ELF-1 (cell line): ENCODE data around the gene ENOX1.
A peak's percentile ranks its signal among the peaks of the same experiment; 100 is the strongest.

Experiments used
- DNase-seq: peaks from one replicate; pipeline ENCODE4 v3.0.0-alpha.2; 2016; ENCODE audit warnings: low read depth, low spot score

Gene ENOX1

DNA sequence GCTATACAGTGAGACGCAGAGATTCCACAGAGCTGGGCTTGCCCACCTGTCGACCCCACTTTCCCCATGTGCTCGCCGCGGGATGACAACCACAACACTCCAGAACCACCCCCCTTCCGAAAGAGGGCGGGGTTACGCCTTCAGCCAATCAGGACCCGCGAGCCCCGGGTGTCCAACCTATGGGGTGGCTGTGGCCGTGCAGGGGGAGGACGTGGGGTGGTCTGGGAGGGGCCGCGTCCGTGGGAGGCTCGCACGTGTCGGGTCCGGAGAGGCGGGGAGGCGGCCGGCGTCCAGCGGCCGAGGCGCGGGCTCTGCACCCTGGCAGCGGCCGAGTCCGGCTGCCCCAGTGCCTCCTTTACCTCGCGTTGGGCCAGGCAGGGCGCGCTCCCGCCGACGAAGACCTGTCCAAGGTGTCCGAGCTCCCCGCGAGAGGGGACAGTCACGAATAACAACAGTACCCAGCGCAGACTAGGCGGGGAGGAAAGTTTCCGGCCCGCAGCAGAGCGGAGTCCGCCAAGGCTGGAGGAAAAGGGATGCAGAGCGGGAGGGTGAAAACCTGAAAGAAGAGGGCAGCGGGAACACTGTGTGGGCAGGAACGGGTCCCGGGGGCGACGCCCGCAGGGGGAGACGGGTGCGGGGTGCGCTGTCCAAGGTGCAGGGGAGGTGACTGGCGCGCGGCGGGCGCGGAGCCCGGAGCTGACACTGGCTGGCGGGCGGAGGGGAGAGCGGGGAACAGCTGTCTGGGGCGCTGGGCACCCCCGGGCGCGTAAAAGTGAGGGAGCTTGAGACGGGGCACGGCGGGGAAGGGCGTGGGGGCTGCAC lies 911 bp downstream of the ENOX1 start:
- peak; percentile 76 for DNase-seq

- no peak for DNase-seq
Measured at GRCh38 chr13:43785261-43785649, 1.5 kb downstream of the ENOX1 start.

- no peak for DNase-seq
Measured at GRCh38 chr13:43784496-43784895, 2.3 kb downstream of the ENOX1 start.

GRCh38 chr13:43783820-43784219 lies 3.0 kb downstream of the ENOX1 start:
- DNase-seq, result no peak

DNA sequence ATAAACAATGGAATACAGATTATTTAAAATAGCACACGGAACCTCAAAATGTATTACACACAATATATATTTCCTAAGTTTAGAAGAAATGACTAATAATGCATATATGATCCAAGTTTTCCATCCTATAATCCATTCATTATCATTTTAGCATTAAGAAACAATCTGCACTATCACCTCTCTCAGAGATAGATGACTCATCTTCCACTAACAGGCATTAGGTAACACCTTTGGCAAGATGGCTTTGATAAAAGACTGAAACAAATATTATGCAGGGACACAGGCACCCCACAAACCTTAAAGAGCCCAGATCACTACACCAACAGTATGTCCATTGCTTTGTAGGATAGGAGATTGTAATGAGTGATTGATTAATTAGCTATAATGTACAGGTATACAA lies 4.1 kb downstream of the ENOX1 start:
- no peak for DNase-seq

DNA sequence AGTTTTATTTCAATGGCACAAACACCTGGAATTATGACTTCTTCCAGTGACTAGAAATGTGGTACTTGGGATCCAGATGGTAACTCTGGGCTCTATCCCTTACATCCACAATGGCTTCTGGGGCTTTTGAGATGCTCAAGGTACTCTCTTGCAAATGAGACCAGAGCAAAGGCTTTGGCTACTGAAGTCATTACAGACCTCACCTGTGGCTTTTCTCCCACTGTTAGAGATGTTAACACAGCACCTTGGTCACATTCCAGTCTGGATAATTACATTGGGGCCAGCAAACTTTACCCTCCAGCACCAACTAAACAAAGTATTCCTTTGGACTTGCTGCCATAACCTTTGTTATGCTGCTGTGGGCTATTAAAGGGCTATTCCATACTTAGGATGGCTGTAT lies 6.1 kb downstream of the ENOX1 start:
- DNase-seq, result peak; percentile 42

- no peak for DNase-seq
Measured at GRCh38 chr13:43776501-43777079, 10.2 kb downstream of the ENOX1 start.

- DNase-seq, result no peak
Measured at GRCh38 chr13:43776006-43776405, 10.8 kb downstream of the ENOX1 start.

DNA sequence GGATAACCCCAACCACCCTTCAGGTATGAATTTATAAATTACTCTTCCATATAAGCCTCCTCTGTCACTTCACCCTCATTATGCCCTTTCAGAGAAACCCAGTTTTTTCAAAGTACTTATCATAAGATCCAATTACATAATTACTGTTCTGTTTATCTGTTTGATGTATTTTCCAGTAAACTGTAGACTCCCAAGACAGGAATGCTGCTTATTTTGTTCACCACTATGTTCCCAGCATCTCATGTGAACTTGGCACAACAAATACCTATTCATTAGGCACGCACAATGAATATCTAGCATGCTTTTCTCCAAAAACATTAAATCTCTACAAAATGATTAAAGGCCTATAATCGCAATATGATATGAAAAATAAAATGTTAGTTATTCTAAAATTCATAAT lies 13.2 kb downstream of the ENOX1 start:
- DNase-seq, result no peak

DNA sequence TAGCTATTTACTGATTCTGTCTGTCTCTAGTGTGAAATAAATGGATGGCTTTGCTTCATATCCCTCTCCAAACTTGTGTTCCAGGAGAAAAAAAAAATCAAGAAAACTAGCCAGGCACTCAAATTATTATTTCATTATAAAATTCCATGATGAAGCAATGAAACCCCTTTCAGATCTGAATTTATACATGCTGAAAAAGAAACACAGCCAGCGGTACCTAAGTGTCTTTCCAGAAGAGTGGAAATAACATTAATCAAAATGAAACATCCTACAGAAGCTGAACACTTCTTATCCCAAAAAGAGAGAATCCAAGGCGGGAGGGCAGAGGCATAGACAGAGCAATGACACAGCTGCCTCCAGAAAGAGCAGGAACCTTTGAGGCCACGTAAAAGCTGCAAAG lies 15.9 kb downstream of the ENOX1 start:
- DNase-seq, result no peak

DNA sequence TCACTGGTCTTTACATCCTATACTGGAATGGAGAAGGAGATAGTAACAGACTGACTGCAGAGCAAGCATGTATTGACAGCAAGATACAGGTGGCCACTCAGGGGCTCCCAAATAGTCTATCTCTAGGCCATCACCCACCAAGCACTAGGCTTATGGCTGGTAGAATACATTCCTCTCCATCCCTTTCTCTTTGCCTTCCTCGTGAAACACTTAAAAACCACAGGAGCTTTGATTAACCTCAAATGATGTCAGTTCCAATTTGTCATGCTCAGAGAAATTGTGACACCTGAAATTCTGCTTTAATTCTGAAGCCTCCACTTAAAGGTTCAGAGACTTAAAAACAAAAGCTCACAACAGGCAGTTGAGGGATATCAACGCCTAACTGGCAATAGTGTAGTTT lies 17.2 kb downstream of the ENOX1 start:
- DNase-seq, result no peak

DNA sequence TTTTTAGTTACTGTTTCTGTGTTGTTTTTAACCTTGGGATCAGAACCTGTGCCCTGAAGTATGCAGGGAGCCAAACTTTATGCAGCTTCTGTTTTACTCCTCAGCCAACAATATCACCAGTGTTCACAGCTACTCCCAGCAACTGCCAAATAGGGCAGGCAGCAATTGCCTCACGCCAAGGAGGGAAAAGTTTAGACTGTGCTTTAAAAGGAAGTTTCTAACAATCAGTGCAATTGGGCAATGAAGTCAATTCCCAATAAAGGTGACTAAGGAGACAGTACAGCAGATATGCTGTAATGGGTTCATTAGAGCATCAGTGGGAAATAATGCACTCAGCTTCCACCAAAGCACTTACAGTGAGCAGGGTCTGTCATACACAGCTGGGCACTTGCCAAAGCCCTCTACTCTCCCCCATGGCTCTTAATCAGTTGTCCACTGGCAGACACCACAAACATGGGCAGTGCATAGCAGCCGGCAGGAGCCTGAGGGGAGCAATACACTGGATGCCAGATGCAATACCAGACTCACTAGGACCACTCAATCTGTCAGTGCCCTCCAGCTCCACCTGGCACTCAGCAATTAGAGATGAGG lies 19.3 kb downstream of the ENOX1 start:
- DNase-seq, result no peak

DNA sequence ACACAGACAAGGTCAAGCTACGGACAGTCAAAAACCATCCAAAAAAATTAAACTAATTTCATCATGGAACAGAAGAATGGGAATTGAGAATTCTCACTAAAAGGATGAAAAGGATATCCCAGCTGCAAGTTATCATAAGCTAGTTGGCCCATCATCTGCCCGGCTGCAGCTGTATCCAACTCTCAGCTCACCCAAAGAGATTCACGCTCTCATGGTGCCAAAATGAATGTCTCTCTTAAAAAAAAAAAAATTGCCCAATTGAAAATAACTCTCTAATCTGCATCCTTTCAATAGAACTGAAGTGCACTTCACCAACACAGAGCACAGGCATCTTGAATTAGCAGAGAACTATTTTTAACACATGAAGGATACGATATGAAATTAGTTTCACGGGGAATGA lies 20.0 kb downstream of the ENOX1 start:
- no peak for DNase-seq

GRCh38 chr13:43764349-43764748 lies 22.4 kb downstream of the ENOX1 start:
- DNase-seq, result no peak

- no peak for DNase-seq
Measured at GRCh38 chr13:43763143-43763759, 23.5 kb downstream of the ENOX1 start.

DNA sequence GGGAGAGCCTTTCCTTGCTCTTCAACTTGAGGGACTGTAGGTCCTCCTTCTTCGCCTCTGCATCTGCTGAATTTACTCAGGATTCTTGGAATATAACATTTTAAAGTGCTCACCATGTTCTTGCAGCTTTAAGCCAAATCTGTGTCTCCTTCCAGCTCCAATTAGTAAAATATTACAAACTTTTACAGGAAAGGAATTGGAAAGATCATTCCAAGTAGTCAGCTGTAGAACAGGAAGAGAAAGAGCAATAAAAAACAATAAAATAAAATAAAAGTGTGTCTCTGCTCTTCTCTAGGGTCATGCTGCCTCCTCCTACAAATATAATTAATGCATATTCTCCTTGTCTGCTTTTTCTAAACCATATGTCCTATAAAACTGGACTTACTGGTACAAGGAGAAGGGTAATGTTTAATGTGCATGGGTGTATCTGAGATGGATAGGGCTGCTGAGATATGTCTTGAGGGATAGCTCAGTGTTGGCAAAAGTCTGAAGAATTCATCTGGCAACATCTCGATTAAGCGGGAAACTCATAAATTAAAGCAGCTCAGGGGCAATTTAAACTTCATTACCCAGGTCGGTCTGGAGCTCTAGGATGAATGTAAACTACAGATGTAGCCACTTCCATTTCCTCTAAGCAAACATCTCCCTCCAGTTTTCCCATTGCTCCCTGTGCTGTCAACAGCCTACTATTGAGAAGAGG lies 25.0 kb downstream of the ENOX1 start:
- no peak for DNase-seq

DNA sequence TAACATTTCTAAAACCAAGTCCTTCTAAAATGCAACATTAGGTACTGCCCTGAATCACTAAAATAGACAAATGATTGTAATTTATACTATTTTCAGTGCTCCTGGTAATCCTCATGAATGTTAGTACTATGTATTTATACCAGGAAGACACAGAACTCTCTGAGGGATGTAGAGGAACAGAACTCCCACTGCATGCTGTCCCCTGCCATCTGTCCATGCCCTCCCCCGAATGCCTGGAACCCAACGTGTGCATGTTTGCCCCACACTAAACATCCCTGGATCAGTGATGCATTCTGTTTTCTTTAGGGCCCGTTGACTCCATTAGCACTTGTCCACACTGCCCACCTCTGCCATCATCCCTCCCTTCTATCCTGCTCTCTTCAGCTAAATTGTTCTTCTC lies 26.5 kb downstream of the ENOX1 start:
- no peak for DNase-seq

DNA sequence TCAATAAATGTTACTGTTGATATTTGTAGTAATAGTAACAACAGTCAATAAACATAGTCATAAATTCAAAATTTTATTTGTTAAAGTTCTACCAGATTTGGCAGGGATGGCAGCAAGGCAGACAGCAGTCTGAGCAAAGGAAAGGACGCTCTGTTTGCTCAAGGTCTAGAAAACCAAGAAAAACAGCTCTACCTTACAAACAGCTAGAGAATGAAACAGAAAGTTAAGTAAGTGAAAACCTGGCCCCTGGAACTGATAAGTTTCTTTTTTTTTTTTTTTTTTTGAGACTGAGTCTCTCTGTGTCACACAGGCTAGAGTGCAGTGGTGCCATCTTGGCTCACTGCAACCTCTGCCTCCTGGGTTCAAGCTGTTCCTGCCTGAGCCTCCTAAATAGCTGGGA lies 27.9 kb downstream of the ENOX1 start:
- no peak for DNase-seq

DNA sequence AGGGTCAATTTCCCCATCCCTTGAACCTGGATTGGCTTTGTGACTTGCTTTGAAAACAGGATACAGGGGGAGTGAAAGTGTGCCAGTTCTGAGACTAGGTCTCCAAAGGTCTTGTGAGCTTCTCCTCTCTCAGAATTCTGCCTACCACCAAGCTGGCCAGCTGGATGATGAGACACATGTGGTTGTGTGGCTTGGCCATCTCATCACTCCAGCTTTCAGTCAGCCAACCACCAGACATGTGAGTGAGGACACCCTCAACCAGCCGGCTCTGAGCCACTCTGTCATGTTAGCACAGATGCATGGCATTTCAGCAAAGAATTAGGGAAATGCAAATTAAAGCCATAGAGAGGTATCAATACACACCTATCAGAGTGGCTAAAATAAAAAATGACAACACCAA lies 29.5 kb downstream of the ENOX1 start:
- DNase-seq, result no peak

- DNase-seq, result no peak
Measured at GRCh38 chr13:43755844-43756243, 30.9 kb downstream of the ENOX1 start.

DNA sequence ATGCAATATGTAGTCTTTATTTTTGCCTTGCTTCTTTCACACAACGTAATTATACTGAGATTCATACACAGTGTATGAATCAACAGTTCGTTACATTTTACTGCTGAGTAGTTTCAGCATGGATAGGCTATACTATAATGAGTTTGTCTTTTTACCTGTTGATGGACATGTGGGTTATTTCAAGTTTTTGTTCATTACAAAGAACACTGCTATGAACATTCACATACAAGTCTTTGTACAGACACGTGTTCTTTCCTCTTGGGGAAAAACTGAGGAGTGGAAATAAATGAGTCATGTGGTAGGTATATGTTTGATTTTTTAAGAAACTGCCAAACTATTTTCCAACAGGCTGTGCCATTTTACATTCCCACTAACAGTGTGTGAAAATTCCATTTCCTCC lies 35.1 kb downstream of the ENOX1 start:
- no peak for DNase-seq

- DNase-seq, result no peak
Measured at GRCh38 chr13:43749503-43749902, 37.3 kb downstream of the ENOX1 start.
